Upper lobe of left lung (tissue), 6 donors: ENCODE measurements around the gene HDGFL2. TPM values are rescaled to one million over a fixed set of nuclear protein-coding genes. Genes with fewer than 3 reads are reported as not detected.
A peak's percentile ranks its signal among the peaks of the same experiment; 100 is the strongest.

Source experiments
- ATAC-seq, 2 donors: fragments of 200-7000 bp; cut with Tn5 transposase; one replicate each; pipeline ENCODE4 v1.9.1; 2022; ENCODE audit warnings: mild to moderate bottlenecking in 2 of 2, moderate library complexity in 2 of 2; ENCODE audit not compliant: low FRiP score in 2 of 2
- DNase-seq, 2 donors: peaks; one replicate each; pipeline ENCODE4 v3.0.0-alpha.2; 2019 to 2020
- H3K27ac ChIP-seq, 4 donors: fragments of 200-600 bp; sonication (generic); one replicate each; pipeline ENCODE4 v1.5.1; 2016 to 2019
- H3K27me3 ChIP-seq, 4 donors: fragments of 200-600 bp; sonication (generic); one replicate each; pipeline ENCODE4 v1.5.1; 2017 to 2019
- H3K36me3 ChIP-seq, 4 donors: fragments of 200-600 bp; sonication (generic); one replicate each; pipeline ENCODE4 v1.5.1; 2016 to 2019
- H3K4me1 ChIP-seq, 4 donors: fragments of 200-600 bp; sonication (generic); one replicate each; pipeline ENCODE4 v1.5.1; 2018 to 2019
- H3K4me3 ChIP-seq, 4 donors: fragments of 200-600 bp; sonication (generic); one replicate each; pipeline ENCODE4 v1.5.1; 2017 to 2019; ENCODE audit warnings: mild to moderate bottlenecking in 2 of 4, moderate library complexity in 1 of 4
- H3K9me3 ChIP-seq, 4 donors: fragments of 200-600 bp; sonication (generic); one replicate each; pipeline ENCODE4 v1.5.1; 2018 to 2019
- CTCF ChIP-seq, 6 experiments: fragments of 450-650 bp in 4 of 6; fragments of 200-600 bp in 2 of 6; sonication (generic) in 2 of 6; IDR thresholded peaks; one replicate each; pipeline ENCODE4 v1.5.1; 2016 to 2019; ENCODE audit warnings: antibody characterized with exemption in 6 of 6
- EP300 ChIP-seq, 4 donors: sonication (generic); formaldehyde crosslinking; IDR thresholded peaks; one replicate each; pipeline ENCODE4 v1.5.1; 2017; ENCODE audit warnings: antibody characterized with exemption in 4 of 4, control low read depth in 2 of 4
- POLR2A ChIP-seq, 4 donors: fragments of 450-650 bp; IDR thresholded peaks; one replicate each; pipeline ENCODE4 v1.5.1; 2016 to 2017; ENCODE audit warnings: antibody characterized with exemption in 4 of 4, mild to moderate bottlenecking in 2 of 4
- POLR2AphosphoS5 ChIP-seq, 2 donors: sonication (generic); formaldehyde crosslinking; IDR thresholded peaks; one replicate each; pipeline ENCODE4 v1.5.1; 2017; ENCODE audit warnings: antibody characterized with exemption in 2 of 2
- WGBS, 2 donors: methylation state at CpG; one replicate each; pipeline ENCODE4 v1.1.5; 2017 to 2018; 5-methylcytosine and 5-hydroxymethylcytosine counted together
- total RNA-seq, 6 donors: library from RNA; depleted of rRNA in 4 of 6; stranded (reverse); fragments of >200 nt in 4 of 6; gene quantifications; one replicate each; pipeline versions ENCODE4 v1.1.0 to v1.2.1, GENCODE V29; 2016 to 2021
- donor health status: DM: no; HTN: no; CAD: no; lungs with moderate emphysema.
- donor health status: DM: no; HTN: yes; CAD: no; lungs with severe emphysema.

Gene HDGFL2
- total RNA-seq, 6 donors from 2014 or later: 23.9 to 71.2 (median 37.6) TPM

DNA sequence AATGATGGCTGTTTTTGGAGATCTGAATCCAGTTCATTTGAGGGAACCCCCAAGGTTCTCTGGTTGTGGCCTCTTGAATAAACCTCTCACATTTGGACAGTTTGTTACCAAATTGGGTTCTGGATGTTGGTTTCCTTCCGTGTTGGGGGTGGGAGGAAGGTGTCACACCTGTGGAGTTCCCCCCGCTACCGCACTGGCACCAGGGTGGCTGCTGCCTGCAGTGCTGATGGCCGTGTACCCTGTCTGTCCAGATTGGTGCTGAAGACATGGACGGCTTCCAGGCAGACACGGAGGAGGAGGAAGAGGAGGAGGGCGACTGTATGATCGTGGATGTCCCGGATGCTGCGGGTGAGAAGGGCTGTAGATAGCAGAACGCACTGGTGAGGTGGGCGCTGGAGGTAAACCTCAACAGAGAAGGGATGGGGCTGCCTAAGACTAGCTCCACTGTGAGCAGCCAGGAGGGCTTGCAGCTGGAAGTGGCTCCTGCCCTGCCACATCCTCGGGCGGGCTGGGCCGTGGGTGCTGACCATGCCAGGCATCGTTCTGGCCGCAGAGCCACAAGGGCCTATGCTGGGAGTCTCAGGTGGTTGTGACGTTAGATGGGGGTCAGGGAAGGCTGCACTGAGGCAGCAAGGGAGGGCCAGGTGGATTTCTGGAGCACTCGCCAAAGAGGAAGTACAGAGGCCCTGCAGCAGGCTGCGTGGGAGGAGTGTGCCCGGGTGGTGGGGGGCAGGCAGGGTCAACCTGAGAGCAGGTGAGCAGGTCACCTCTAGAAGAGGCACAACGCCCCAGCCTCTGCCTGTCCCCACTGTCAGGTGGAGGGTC, 29.9 kb upstream of the HDGFL2 start:
- Histone ChIP-seq H3K36me3 (peaks cover 15 to 33% (median 29%) of the 10 kb centered on the region in 4 donors), H3K4me3 (no peak overlapping the region), H3K9me3 (no peaks in the 10 kb centered on the region), H3K27ac (no peak overlapping the region), H3K27me3 (no peaks in the 10 kb centered on the region), H3K4me1 (no peaks in the 10 kb centered on the region)
- no peak for ATAC-seq
- 76 to 78% methylated on average over 17 to 22 of the region's 22 CpGs for WGBS, 2 donors
- DNase-seq: peak in 1 of 2 donors; percentile 68
- TF ChIP-seq EP300 (IDR thresholded peaks at IDR 0.05): no peak
- no peak for TF ChIP-seq POLR2A (IDR thresholded peaks at IDR 0.05)
- TF ChIP-seq POLR2AphosphoS5 (IDR thresholded peaks at IDR 0.05): no peak
- no peak for TF ChIP-seq CTCF (IDR thresholded peaks at IDR 0.05)

- 76 to 85% methylated on average over 4 to 9 of the region's 10 CpGs for WGBS, 2 donors
These were observed 29.3 kb upstream of the HDGFL2 start for GRCh38 chr19:4442819-4443146.

GRCh38 chr19:4443188-4443587, 28.9 kb upstream of the HDGFL2 start:
- WGBS, 2 donors: 90 to 94% methylated on average over 11 to 15 of the region's 15 CpGs
- H3K36me3 ChIP-seq: peaks cover 23 to 43% (median 39%) of the 10 kb centered on the region in 4 donors
- DNase-seq: peak in 1 of 2 donors; percentile 69

More at GRCh38 chr19:4442819-4443146, 29.3 kb upstream of the HDGFL2 start:
- H3K27ac ChIP-seq: no peak overlapping the region
- no peaks in the 10 kb centered on the region for H3K27me3 ChIP-seq
- H3K4me1 ChIP-seq: no peaks in the 10 kb centered on the region
- no peak for DNase-seq
- no peak for TF ChIP-seq CTCF (IDR thresholded peaks at IDR 0.05)
- TF ChIP-seq EP300 (IDR thresholded peaks at IDR 0.05): no peak
- no peak for TF ChIP-seq POLR2A (IDR thresholded peaks at IDR 0.05)
- no peak for TF ChIP-seq POLR2AphosphoS5 (IDR thresholded peaks at IDR 0.05)
- H3K36me3 ChIP-seq: peaks cover 20 to 39% (median 35%) of the 10 kb centered on the region in 4 donors
- no peak overlapping the region for H3K4me3 ChIP-seq
- no peaks in the 10 kb centered on the region for H3K9me3 ChIP-seq
- ATAC-seq: no peak

GRCh38 chr19:4443966-4444764, 27.9 kb upstream of the HDGFL2 start:
- H3K27me3 ChIP-seq: no peaks in the 10 kb centered on the region
- H3K9me3 ChIP-seq: no peaks in the 10 kb centered on the region
- no peak overlapping the region for H3K4me3 ChIP-seq
- peaks cover 25 to 52% (median 49%) of the 10 kb centered on the region in 4 donors for H3K36me3 ChIP-seq
- no peak overlapping the region for H3K27ac ChIP-seq
- DNase-seq: peak in 1 of 2 donors; percentile 74
- ATAC-seq: no peak
- no peaks in the 10 kb centered on the region for H3K4me1 ChIP-seq
- WGBS, 2 donors: 86% methylated on average over 9 to 16 of the region's 20 CpGs
- TF ChIP-seq CTCF (IDR thresholded peaks at IDR 0.05) (no peak), POLR2AphosphoS5 (IDR thresholded peaks at IDR 0.05) (no peak), EP300 (IDR thresholded peaks at IDR 0.05) (no peak), POLR2A (IDR thresholded peaks at IDR 0.05) (no peak)

More at GRCh38 chr19:4443188-4443587, 28.9 kb upstream of the HDGFL2 start:
- H3K4me3 ChIP-seq: no peak overlapping the region
- no peaks in the 10 kb centered on the region for H3K9me3 ChIP-seq
- ATAC-seq: no peak
- H3K4me1 ChIP-seq: no peaks in the 10 kb centered on the region
- TF ChIP-seq CTCF (IDR thresholded peaks at IDR 0.05) (no peak), EP300 (IDR thresholded peaks at IDR 0.05) (no peak), POLR2AphosphoS5 (IDR thresholded peaks at IDR 0.05) (no peak), POLR2A (IDR thresholded peaks at IDR 0.05) (no peak)
- H3K27ac ChIP-seq: no peak overlapping the region
- no peaks in the 10 kb centered on the region for H3K27me3 ChIP-seq
